Embryonic facial prominence (tissue), 1 donor: ENCODE results near the gene FRRS1.
"Not testable (repeated sequence)": the region's sequence is repeated elsewhere in the genome, so short reads cannot be mapped to it uniquely, and the experiment has no call there.

Source experiments
- DNase-seq: peaks from one replicate; pipeline ENCODE4 v3.0.0-alpha.2; 2016; ENCODE audit errors: extremely low spot score

The FRRS1 gene

DNA sequence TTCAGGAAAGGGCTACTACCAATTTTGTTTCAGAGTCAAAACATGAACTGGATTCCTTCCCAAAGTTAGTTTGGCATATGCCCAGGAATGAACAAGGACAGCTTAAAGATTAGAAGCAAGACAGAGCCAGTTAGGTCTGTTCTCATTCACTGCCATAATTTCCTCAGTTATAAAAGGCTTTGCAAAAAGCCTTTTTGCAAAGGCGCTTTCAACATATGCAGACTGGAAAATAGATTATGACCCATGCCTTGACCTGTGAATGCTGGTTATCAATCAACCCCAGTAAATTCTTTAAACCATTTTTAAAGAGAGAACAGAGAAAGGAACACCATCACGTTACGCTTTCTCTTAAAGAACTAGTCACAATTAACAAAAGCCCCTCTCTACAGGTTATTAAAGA is 1.7 kb upstream of the FRRS1 start:
- no peak for DNase-seq

DNA sequence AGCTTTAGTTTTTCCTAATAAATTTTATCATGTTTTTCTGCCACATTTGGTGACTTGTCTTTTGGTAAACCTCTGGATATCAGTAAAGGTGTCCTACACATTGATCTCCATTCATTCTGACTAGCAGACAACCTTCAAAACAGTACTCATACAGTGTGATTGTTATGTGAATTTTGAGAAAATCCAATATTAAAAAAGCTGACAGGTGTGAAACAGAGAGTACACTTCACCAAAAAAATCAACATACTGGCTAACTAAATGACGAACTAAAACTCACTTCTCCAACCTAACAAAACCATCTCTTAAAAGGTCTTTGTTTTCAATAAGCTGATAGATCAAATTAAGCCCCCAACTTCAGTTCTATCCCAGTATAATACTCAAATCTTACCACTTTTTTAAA is 1.5 kb downstream of the FRRS1 start:
- no peak for DNase-seq

DNA sequence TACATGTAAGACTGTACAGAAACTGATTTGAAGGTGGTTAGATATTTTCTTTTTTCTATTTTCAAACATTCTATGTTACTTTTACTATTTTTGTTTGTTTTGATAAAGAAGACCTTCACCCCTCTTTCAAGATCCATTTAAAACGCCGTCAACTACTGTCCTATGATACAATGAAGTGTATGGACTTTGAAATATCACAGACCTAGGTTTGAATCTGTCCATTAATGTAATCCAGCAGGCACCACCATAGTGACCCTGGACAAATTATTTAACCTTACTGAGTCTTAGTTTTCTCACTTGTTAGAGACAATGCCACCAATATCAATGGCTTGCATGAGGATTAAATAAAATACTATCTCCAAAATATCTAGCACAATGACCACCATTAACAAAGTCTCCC is 2.0 kb downstream of the FRRS1 start:
- DNase-seq = no peak

DNA sequence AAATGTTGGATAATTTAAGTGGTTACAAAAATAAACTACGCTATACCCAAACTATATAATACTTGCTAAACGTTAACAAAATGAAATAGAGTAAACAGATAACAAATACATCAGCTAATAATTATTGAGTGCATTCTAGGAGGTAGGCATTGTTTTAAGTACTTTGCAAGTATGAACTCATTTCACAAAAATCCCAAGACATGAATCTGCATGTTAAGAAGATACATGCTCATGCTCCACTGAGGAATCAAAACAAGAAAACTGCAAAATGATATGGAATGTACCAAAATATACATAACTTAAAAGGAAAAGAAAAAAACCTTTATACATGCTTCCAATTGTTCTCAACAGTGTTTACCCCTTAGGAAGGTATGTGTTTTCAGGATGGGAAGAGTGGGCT is 2.5 kb downstream of the FRRS1 start:
- no peak for DNase-seq

DNA sequence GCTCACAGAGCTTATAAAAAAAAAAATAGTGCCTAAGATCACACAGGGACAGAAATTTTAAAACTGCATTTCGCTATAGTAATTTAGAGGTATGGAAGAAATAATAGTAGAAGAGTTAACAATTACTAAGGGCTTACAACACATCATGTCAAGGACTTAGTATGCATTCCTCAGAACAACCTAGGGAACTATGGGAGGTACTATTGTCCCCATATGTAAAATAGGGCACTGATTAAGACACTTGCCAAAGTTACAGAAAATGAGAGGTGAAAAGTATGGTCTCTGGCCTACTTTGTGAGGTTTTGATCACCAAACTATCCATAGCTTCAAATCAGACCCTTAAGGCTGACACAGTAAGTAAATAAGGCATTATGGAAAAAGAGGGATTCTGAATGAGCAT is 4.7 kb downstream of the FRRS1 start:
- no peak for DNase-seq

DNA sequence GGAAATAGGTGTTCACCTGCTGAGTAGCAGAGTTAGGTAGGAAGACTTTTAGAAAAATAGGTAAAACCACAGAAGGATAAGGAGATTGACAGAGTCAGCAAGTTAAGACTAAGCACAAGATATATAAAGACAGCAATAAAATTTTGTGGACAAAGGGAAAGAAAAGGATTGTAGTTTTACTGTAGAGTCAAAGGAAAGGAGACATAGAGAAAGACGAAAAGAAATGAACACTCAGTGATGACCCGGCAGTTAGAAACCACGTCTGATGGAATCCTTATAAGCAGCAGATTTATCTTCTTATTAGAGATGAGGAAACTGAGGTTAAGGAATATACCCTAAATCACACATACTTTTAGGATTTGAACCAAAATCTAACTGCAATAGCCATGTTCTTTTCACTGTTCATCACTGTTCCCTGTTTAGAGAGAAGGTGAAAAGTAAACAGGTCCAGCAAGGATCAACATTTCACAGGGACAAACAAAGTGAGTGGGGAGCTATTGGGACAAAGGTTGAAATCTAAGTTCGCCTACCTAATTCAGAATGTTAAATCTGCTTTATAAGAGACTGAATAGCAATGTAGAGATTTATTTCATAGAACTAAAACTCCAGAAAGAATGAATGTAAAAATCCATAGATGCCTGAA is 6.8 kb downstream of the FRRS1 start:
- no peak for DNase-seq

DNA sequence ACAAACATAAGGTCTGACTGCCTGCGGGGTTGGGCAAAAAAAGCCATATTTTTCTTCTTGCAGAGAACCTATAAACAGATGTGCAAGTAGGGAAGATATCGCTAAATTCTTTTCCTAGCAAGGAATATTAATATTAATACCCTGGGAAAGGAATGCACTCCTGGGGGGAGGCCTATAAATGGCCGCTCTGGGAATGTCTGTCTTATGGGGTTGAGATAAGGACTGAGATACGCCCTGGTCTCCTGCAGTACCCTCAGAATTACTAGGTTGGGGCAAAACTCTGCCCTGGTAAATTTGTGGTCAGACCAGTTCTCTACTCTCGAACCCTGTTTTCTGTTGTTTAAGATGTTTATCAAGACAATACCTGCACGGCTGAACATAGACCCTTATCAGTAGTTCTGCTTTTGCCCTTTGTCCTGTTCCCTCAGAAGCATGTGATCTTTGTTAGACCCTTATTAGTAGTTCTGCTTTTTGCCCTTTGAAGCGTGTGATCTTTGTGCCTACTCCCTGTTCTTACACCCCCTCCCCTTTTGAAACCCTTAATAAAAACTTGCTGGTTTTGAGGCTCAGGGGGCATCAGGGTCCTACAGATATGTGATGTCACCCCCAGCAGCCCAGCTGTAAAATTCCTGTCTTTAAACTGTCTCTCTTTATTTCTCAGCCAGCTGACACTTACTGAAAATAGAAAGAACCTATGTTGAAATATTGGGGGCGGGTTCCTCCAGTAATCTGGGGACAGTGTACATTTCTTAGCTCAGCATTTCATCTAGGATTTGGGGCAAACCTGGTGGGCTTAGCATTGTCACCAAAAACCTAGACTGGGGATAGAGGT is 7.5 kb downstream of the FRRS1 start:
- DNase-seq = not testable (repeated sequence)

DNA sequence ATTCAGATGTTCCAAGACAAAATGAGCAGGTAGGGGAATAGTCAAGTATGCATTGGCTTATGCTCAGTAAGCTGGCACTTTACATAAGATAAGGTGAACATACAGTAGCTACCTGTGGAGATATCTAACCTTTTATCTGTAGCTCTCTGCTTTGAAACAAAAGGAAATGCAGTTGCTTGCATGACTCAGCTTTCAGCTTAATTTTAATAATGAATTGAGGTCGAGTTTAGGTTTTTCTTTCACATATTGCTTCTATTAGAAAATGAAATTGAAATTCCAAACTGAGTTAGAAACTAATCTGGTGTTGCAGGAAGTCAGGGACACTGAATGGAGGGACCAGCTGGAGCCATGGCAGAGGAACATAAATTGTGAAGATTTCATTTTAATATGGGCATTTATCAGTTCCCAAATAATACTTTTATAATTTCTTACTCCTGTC is 8.3 kb downstream of the FRRS1 start:
- no peak for DNase-seq

DNA sequence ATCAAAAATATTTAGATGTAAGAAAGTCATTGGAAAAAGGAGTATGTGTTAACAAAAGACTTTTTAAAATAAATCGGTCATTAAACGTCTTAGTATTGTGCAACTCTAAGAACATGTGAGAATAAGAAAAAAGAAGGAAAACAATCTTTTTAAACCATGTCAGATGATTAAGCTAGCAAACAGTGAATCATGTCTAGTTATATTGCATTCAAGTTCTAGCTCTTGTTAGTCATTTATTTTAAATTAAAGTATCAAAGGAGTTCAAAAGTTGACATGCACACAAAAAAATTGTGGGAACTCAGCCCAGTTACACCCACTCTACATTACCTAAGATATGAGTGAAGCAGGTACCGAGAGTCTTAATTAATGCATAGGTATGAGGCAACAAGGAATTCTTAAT is 9.8 kb downstream of the FRRS1 start:
- no peak for DNase-seq

DNA sequence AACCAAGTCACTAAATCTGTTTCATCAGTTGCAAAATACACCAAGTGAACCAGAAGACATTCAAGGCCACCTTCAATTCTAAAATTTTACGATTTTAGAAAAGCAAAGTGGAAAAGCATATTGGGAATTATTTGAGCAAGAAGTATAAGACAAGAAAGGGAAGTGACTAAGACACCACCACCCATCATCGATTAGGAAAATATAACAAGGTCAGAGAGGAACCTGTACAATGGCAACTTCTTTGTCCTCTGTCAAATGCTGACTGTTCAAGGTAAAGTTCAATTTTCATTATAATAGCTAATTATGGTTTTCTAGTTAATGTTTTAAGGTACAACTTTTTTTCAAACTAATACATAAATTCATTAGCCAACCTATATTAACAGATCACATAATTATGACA is 10.8 kb downstream of the FRRS1 start:
- DNase-seq = no peak

DNA sequence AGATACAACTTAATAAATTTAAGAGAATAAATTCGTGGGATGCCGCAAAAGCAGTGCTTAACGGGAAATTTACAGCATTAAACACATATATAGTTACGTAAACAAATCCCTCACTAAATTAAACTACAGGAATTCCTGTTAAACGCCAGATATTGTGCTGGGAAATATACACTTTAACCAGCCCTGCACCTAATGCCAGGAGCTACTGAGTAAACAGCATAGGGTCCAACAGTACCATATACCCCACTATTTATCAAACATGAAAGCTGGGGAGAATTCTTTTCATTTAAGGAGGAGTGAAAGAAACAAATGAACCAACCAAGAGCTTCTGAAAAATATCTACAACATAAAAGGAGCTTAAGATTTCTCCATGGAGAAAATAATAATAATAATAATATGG is 11.7 kb downstream of the FRRS1 start:
- no peak for DNase-seq

DNA sequence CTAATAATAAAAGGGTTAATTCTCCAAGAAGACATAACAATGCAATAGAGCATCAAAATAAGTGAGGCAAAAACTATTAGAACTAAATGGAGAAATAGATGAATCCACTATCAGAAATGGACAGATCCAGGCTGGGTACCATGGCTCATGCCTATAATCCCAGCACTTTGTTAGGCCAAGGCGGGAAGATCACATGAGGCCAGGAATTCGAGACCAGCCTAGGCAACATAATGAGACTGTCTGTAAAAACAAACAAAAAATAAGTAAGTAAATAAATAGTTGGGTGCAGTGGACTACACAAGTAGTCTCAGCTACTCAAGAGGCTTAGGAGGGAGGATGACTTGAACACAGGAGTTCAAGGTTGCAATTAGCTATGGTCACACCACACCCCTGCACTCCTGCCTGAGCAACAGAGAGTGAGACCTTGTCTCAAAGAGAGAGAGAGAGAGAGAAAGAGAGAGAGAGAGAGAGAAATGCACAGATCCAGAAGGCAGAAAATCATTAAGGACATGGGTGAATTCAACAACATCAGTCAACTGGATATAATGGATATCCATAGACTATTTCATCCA is 12.3 kb downstream of the FRRS1 start:
- DNase-seq = no peak

DNA sequence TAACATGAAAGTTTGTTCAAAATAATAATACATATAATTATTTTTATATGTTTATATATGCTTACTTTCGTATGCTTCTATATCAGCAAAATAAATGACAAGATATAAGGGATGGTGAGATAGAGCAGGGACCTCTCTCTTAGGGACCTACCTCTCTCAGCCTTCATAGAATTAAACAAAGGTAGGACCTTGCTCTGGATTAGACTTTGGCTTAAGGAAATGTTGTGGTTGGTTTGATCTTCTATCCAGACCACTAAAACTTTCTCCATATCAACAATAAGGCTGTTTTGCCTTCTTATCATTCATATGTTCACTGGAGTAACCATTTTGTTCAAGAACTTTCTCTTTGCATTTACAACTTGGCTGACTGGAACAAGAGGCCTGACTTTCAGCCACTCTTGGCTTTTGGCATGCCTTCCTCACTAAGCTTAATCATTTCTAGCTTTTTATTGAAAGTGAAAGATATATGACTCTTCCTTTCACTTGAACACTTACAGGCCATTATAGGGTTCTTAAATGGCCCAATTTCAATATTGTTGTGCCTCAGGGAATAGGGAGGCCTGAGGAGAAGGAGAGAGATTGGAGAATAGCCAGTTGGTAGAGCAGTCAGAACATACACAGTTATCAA is 14.4 kb downstream of the FRRS1 start:
- no peak for DNase-seq

DNA sequence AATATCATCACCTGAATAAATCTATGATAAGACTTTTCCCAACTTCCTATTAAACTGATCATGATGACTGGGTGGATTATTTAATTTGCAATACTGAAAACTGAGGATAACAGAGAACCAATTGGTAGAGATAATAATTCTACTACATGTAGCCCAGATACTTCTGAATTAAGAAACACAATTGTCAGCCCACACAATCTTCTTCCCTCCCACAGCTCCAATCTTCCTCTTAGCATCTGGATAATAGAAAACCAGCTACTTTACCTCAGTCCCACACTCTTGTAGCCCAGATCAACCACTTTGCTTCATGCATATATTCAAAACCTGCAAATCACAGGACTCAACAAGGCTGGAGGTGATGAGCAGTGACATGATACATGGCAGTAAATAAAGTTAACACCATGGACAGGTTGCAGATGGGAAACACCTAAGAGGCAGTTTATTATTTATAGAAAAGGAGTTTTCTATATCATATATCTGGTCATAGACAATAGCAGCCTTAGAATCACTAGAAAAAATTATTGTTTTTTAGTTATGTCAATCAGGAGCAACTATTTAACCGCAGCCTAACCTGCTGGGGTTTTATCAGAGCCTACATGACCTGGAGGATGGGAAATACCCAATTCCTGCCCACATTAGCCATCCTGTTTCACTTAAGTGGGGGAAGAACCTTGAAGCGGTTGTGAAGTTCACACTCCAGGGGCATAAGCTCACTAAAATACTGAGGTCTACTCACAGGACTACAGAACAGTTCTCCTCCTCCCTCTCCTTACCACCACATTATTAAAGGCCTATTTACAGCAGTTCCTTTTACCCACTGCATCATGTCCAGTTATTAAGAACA is 16.7 kb downstream of the FRRS1 start:
- DNase-seq = no peak

DNA sequence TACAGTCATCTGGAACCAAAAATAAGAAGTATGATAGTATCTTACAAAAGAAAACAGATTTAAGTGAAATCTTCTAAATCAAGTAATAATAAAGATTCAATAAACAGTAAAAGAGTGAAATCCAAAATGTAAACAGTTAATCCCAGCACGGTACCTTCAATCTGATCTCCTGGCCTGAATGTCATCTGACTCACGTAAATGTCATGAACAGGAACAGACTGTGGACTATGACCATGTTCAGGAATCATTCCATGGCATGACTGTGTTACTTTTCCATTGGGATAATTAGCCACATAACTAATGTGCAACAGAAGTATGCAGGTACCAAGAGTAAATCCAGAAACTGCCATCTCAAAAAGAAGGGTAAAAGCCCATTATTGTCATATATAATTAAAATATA is 18.0 kb downstream of the FRRS1 start:
- no peak for DNase-seq

DNA sequence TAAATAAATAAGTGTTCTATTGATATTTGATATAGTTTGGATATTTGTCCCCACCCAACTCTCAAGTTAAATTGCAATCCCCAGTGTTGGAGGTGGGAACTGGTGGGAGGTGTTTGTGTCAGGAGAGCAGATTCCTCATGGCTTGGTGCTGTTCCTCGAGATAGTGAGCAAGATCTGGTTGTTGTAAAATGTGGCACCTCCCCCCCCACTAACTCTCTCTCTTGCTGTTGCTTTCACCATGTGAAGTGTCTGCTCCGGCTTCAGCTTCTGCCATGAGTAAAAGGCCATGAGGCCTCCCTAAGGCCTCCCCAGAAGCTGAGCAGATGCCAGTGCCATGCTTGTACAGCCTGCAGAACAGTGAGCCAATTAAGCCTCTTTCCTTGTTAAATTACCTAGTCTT is 20.8 kb downstream of the FRRS1 start:
- DNase-seq = no peak

DNA sequence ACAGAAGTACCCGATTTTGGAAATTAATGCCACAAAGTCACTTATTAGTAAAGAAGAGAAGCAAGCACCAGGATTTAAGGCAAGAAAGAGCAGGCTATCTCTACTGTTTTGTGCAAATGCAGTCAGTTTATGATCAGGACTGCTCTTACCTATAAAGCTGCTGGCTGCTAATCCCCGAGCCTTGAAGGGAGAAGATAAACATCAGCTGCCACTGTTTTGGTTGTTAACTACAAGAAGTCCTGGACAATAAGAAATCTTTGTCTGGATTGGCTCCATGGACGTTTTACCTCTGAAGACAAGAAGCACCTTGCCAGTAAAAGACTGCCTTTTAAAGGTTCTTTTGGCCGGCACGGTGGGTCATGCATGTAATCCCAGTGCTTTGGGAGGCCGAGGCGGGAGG is 21.4 kb downstream of the FRRS1 start:
- DNase-seq = no peak

DNA sequence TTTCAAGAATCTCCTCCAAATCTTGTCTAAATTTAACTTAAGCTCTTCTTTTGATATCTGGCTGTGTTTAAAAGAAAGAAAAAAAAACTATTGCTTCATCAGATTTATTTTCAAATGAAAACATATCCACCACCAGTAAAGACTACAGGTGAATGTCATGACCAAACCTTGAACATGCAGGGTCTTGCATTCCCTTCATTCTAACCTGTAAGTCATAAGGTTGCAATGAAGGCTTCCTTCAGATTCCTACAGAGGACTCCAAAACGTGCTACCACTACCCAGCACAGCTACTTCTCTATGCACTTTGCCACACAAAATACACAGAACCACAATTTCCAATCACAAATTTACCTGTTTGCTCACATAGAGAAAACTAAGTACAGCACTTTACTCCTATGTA is 26.3 kb downstream of the FRRS1 start:
- DNase-seq = no peak

DNA sequence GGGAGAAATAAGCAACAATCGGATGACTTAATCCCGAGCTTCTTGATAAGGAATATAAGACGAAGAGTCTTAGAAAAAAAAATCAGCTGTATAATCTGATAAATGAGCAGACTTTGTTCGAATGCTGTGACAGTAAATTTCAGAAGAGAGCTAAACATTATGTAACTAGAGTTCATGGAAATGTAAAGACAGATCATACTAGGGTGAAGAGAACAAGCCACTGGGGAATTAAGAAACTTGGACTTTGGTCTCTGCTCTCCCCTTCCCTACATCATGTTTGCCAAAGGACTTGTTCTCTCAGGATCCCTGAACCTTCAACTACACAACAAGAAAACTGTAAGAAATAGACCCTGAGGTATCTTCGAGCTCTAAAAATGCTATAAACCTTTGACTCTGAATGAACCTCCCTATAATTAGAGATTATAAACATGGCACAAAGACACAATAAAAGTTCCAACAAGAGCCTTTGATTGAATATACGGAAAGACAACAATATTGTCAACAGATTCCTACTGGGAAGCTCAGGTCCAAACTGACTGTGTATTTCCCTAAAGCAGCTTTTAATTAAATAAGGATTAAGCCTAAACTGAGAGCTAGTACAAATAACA is 27.5 kb downstream of the FRRS1 start:
- DNase-seq = no peak

DNA sequence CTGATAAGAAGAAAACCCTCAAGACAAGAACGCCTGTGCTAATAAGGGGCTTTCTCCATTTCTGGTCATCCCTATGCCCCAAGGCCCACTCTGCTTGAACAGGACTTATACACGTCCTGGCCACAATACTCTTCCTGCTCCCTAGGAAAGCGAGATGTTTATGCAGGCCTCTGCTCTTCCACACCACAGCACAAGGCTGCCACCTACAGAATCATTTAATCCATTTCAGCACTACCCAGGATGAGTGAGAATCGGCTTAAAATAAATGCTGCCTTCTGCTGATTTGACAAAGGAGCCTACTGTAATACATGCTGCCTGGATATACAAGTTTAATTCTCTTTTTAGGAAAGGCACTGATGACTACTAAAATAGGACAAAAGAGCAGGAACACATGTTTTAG is 29.4 kb downstream of the FRRS1 start:
- DNase-seq = no peak

DNA sequence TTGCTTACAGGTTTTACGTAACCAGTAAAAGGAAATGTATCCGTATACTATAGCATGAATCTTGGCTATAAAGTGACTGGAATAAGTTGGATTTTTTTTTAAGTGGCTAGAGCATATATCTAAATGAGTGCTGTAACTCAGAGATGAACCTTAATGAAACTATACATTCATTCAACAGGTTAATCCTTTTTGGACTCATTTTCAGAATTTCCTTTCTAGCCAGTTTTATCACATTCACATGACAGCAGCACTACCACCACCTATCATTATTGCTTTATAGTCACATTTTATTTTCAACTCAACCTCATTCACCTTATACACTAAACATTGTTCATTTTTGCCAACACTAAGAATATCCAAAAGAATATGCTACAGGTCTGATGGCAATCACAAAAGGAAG is 30.6 kb downstream of the FRRS1 start:
- DNase-seq = no peak
